Endometrial microvascular endothelial cells (primary cell): ENCODE data around the gene C9orf78. TPM values are rescaled to one million over a fixed set of nuclear protein-coding genes. Genes with fewer than 3 reads are reported as not detected.

Experiments
- in situ Hi-C: cut with HindIII; loops from 2 replicates; pipeline ENCODE4 v1.10.0; 2017; ENCODE audit warnings: low sequenced_read_pairs, low pct_unique_long_range_greater_than_20kb; ENCODE audit errors: inconsistent ontology term
- total RNA-seq: library from RNA; depleted of rRNA; stranded (reverse); fragments of >200 nt; gene quantifications from one replicate; pipeline ENCODE4 v1.2.3, GENCODE V29; 2015; ENCODE audit errors: inconsistent ontology term

The C9orf78 gene
- total RNA-seq, 1 donor from 2014 or later, result 45.3 TPM

GRCh38 chr9:129868872-129869486, 33.9 kb upstream of the C9orf78 start:
- in situ Hi-C loops, result no loop called here

DNA sequence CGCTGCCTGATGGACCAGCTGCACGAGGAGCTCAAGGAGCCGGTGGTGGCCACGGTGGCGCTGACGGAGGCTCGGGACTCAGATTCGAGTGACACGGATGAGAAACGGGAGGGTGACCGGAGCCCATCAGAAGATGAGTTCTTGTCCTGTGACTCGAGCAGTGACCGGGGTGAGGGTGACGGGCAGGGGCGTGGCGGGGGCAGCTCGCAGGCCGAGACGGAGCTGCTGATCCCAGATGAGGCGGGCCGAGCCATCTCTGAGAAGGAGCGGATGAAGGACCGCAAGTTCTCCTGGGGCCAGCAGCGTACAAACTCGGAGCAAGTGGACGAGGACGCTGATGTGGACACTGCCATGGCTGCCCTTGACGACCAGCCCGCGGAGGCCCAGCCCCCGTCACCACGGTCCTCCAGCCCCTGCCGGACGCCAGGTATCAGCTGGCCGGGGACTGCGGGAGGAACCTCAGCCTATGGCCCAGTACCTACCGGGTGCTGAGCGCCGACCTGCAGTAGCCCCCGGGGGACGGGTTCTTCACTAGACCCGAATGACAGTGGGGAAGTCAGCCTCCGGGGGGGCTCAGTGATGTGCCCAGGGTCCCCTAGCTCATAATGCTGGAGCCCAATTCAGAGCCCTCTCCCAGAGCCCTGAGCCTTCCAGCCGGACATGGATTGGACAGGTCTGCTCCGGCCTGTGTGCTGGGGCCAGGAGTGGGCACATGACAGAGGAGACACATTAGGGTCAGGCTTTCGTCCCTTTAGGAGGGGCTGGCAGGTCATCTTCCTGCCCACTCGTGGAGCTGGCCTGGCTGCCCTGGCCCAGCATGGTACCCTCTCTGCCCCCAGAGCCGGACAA, 33.2 kb upstream of the C9orf78 start:
- in situ Hi-C loops, result no loop called here

DNA sequence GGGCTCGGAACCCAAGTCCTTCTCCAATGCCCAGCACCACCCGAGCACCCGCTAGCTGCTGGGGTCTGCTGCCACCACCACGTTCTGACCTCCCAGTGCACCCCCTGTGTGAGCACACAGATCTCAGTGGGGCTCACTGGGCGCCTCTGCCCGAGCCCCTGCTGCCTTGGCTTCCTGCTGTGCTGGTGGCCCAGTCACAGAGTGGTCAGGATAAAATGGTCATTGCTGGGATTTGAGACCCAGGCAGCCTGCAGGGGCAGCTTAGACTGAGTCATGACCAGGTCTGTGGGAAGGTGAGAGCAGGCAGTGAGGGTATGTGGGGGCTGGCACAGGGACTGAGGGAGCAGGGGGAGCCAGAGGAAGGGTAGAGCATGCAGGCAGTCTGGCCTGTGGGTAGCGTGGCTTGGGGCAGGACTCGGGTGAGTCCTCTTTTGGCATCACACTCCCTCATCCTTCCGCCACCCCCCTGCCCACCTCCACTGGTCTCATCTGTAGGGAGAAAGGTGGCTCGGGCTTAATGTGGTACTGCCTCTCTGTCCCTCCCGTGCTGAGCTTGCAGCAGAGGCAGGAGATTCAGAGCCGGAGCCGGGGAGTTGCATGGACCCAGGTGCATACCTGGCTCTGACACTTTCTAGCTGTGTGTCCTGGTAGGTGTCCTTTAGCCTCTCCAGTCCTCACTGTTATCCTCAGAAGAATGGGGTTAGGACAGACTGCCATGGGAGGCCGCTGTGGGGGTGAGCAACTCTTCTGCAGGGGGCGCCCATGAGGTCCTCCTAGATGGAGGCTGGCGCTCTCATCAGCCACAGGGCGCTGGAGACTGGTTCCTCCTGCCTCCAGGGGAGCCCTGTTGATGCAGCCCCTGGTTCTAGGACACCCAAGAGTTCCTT, 32.3 kb upstream of the C9orf78 start:
- in situ Hi-C loops, result no loop called here

DNA sequence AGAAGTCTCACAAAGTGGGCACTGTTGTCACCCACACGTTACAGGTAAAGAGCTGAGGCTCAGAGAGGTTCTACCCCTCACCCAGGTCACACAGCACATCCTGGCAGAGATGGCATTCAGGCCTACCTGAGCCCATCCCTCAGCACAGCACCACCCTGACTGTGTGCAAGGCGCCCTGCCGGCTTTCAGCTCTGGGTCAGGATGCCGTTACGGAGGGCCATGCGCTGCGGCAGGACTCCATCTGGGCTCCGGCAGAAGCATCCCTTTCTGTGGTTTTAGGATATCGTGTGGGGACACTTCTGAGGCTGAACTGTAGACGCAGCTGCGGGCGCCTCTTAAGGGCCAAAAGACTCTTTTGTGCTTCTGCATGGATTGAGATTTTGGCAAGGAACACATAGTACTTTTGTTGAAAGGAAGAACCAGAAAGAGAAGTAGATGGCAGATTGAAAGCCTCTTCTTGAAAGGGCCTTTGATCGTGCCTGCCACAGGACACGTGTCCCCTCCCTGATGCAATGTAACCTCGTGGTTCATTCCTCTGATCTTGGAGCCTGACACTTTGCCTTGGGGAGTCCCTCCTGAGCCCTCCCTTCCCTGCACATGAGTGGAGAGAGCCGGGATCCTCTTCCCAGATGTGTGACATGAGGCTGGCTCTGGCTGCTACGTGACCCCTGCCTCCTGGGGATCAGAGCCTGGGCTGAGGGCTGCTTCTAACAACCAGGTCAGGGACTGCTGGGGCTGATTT, 31.5 kb upstream of the C9orf78 start:
- in situ Hi-C loops, result no loop called here

DNA sequence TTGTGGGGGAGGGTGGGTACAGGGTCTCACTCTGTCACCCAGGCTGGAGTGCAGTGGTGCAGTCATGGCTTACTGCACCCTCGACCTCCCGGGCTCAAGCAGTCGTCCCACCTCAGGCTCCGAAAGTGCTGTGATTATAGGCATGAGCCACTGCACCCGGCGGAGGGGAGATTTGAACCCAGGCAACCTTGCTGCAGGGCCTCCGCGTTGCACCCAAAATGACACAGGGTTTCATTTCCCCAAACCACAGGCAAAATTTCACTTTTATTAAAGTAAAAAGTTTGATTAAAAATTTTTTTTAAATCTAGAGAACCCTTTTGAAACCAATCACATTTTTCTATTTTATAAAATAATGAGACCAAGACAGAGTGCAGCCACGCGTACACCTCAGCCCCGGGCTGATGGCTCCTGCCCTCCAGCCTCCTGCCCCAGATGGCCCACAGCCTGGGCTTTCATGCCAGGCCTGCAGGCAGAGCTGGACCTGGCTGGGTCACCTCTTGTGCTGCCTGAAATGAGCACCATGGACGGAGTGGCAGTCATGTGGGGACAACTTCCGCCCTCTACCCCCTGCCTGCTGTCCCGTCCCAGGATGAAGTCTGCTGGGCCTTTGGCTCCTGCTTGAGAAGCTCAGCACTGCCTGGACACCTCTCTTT, 30.7 kb upstream of the C9orf78 start:
- in situ Hi-C loops, result no loop called here

- in situ Hi-C loops, result no loop called here
These were observed 30.0 kb upstream of the C9orf78 start for GRCh38 chr9:129864991-129865647.

DNA sequence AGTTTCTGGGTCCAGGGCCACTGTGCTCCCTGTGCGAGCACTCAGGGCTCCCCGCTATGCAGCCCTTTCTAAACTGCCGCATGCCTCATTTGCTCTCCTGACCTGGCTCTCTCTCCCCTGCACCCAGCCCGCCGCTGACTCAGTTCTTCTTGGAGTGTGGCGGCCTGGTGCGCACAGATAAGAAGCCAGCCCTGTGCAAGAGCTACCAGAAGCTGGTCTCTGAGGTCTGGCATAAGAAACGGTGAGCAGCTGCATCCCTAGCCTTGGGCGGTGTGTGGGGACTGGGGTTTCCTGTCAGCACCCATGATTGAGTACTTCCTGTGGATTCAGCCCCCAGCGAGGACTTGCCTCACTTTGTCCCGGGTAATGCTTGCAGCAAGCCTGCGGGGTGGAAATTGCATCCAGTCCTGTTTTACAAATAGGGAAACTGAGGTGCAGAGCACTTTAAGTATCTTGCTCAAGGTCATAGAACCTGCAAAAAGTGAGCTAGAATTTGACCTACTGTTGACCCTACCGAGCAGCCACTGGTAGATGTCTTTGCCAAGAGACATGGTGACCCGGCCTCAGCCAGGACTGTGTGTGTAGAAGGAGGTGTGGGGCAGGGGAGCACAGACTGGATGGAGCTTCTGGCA, 28.1 kb upstream of the C9orf78 start:
- in situ Hi-C loops, result no loop called here

DNA sequence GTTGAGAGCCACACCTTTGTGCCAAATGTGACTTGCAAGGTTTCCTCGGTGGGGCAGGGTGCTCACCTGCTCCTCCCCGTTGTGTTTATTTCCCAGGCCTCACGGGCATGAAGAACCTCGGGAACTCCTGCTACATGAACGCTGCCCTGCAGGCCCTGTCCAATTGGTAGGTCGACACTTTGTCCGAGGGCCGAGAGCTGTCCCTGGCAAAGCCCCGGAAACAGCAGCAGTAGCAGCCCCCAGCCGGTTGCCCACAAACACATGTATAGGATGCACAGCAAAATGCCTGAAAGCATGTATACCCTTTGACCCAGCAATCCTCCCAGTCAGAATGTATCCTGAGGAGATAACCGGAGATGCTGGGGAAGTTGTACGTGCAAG, 26.4 kb upstream of the C9orf78 start:
- in situ Hi-C loops, result no loop called here

GRCh38 chr9:129860653-129861446, 25.8 kb upstream of the C9orf78 start:
- in situ Hi-C loops, result no loop called here

DNA sequence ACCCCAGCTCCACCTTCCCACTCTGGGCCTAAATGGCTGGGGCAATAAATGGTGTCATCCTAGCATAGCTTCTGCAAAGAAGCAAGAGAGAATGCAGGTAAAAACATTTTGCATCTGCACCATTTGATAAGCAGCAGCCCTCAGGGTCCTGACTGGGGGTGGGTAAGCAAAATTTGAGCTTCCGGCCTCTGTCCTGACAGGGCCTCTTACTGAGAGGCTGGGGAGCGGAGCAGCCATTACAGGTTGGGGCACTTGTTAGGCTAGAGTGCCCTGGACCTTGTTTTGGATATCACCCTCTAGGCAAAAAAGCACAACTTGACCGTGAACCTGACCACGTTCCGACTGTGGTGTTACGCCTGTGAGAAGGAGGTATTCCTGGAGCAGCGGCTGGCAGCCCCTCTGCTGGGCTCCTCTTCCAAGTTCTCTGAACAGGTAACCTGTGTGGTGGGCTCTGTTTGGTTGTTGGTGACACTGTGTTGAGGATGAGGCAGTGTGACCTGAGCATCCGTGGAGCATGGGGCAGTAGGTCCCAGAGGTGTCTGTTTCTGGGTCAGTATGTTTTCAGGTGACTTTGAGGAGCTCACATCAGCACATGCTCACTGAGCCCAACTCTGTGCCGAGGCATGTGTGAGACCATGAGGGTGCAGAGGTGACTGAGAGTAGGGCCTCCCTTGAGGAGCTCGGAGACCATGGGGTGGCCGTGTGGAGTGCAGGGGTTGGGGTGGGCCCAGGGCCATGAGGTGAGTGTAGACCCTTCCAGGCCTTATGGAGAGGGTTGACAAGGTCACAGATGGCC, 23.3 kb upstream of the C9orf78 start:
- in situ Hi-C loops, result no loop called here

- in situ Hi-C loops, result no loop called here
These were observed 22.1 kb upstream of the C9orf78 start for GRCh38 chr9:129857207-129857606.

GRCh38 chr9:129854588-129855110, 19.6 kb upstream of the C9orf78 start:
- in situ Hi-C loops, result no loop called here

- in situ Hi-C loops, result no loop called here
These were observed 18.5 kb upstream of the C9orf78 start for GRCh38 chr9:129853614-129854013.

DNA sequence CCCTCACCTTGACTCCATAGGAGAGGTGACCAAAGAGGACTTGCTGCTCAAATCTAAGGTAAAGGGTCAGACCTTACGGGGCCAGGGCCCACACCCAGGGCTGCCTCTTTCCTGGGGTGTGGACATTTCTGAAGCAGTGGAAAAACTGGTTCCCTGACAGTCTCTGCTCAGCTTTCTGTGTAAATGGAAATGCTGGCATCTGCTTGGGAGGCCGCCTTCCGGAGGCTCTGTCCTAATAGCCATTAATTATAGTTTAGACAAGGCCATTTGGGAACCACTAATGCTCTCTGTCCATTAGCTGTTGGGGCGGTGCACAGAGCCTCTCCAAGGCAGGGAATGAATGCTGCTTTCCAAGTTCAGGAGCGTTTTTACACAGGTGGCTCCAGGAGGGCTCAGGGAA, 17.5 kb upstream of the C9orf78 start:
- in situ Hi-C loops, result no loop called here

DNA sequence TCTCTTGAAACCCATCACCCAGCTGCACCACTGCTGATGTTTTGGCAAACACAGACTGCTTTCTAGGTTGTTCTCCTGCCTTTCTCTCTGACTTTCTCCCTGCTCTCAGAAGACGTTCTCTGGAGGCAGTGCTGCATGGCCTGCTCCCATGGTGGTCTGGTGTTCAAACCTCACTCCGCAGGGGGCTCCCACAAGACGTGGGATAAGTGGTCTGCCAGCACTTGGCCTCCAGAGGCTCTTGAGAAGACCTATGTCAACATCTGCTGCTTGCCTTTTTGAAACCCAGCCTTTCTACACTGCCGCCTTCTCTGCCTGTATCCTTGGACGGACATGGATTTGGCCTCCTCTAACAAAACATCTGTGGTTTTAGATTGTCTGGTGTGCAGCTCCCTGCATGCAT, 16.7 kb upstream of the C9orf78 start:
- in situ Hi-C loops, result no loop called here
